Upper lobe of right lung (tissue), 1 donor: ENCODE data around the gene SSBP3. TPM values are rescaled to one million over a fixed set of nuclear protein-coding genes. Genes with fewer than 3 reads are reported as not detected.

Source experiments
- ATAC-seq: fragments of 200-7000 bp; cut with Tn5 transposase; one replicate; pipeline ENCODE4 v1.9.1; 2020; ENCODE audit warnings: mild to moderate bottlenecking, moderate library complexity
- DNase-seq: peaks from one replicate; pipeline ENCODE4 v3.0.0-alpha.2; 2020
- H3K27ac ChIP-seq: fragments of 200-600 bp; one replicate; pipeline ENCODE4 v1.8.0; 2022
- H3K27me3 ChIP-seq: fragments of 200-600 bp; one replicate; pipeline ENCODE4 v1.8.0; 2022; ENCODE audit warnings: mild to moderate bottlenecking
- H3K36me3 ChIP-seq: fragments of 200-600 bp; one replicate; pipeline ENCODE4 v1.8.0; 2022
- H3K4me1 ChIP-seq: fragments of 200-600 bp; one replicate; pipeline ENCODE4 v1.8.0; 2022
- H3K4me3 ChIP-seq: fragments of 200-600 bp; one replicate; pipeline ENCODE4 v1.8.0; 2022; ENCODE audit warnings: mild to moderate bottlenecking
- H3K9me3 ChIP-seq: fragments of 200-600 bp; one replicate; pipeline ENCODE4 v1.8.0; 2022
- CTCF ChIP-seq: fragments of 200-600 bp; IDR thresholded peaks from one replicate; pipeline ENCODE4 v1.8.0; 2022; ENCODE audit warnings: antibody characterized with exemption
- intact Hi-C: fragments of 100-400 bp; cut with DNase I; formaldehyde crosslinking; loops from one replicate; pipeline ENCODE4 v1.11.0; 2022
- total RNA-seq: library from RNA; stranded (reverse); fragmentation: NEBNext Ultra II Directional; extraction: Animal tissue kit (Norgen Biotek cat#: 25700); gene quantifications from one replicate; pipeline ENCODE4 v1.2.1, GENCODE V29; 2021
- donor health status: DM: no; HTN: yes; CAD: no; lungs with severe emphysema.

The SSBP3 gene
- total RNA-seq, 1 donor from 2014 or later, result 40.4 TPM

DNA sequence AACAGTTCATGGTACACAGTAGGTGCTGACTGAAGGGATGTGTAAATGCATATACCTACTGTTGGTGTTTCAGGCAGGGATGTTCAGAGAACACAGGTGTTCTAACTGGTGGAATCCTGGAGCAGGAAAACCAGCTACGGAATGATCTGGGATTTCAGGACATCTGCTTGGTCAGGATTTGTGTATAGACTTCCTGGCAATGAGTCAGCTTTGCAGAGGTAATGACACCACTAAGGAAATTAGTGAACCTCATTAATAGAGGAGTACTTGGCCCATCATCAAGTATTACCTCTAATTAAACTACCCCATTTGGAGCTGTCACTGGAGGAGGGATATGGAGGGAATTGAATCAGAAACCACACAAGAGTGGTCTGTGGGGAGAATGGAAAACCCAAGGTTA, 198.9 kb downstream of the SSBP3 start:
- H3K36me3 ChIP-seq, result peaks cover 87% of the 10 kb centered on the region
- H3K4me3 ChIP-seq, result no peak overlapping the region
- H3K27ac ChIP-seq, result no peak overlapping the region
- ATAC-seq (no peak), DNase-seq (no peak)
- no peak for TF ChIP-seq CTCF
- no peaks in the 10 kb centered on the region for H3K9me3 ChIP-seq
- no peaks in the 10 kb centered on the region for H3K4me1 ChIP-seq
- intact Hi-C loops, result no loop called here
- H3K27me3 ChIP-seq, result no peaks in the 10 kb centered on the region

GRCh38 chr1:54204199-54204598, 202.0 kb downstream of the SSBP3 start:
- intact Hi-C loops, result no loop called here
- no peak overlapping the region for H3K27ac ChIP-seq
- peaks cover 56% of the 10 kb centered on the region for H3K36me3 ChIP-seq
- H3K9me3 ChIP-seq, result no peaks in the 10 kb centered on the region
- H3K4me1 ChIP-seq, result peaks cover 15% of the 10 kb centered on the region
- TF ChIP-seq CTCF, result no peak
- no peak overlapping the region for H3K4me3 ChIP-seq
- ATAC-seq (no peak), DNase-seq (no peak)
- H3K27me3 ChIP-seq, result no peaks in the 10 kb centered on the region

DNA sequence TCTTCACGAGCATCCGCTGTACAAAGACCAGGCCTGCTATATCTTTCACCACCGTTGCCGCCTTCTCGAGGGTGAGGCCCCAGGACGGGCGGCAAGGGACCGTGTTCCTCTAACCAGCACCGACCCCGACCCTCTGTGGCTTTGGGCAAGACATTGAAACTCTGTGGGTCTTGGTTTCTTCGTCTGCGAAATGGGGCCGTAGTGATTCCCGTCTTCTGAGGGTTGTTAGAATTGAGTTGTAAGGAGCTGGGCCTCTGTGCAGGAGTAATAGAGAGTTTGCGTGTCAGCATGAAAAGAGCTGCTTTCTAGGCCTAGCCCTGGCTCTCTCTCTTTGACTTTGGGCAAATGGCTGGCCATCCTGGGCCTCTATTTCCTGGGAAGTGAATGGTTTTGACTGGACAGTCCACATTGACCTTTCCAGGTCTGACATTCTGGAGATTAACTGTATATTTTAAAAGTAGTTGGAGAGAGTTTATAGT, 205.6 kb downstream of the SSBP3 start:
- TF ChIP-seq CTCF, result no peak
- peak overlapping the region; percentile 79 for H3K27ac ChIP-seq
- peaks cover 18% of the 10 kb centered on the region for H3K4me1 ChIP-seq
- no peaks in the 10 kb centered on the region for H3K27me3 ChIP-seq
- DNase-seq (no peak), ATAC-seq (peak; percentile 9)
- intact Hi-C loops, result no loop called here
- peak overlapping the region; percentile 86 for H3K4me3 ChIP-seq
- no peaks in the 10 kb centered on the region for H3K9me3 ChIP-seq
- H3K36me3 ChIP-seq, result peaks cover 31% of the 10 kb centered on the region

DNA sequence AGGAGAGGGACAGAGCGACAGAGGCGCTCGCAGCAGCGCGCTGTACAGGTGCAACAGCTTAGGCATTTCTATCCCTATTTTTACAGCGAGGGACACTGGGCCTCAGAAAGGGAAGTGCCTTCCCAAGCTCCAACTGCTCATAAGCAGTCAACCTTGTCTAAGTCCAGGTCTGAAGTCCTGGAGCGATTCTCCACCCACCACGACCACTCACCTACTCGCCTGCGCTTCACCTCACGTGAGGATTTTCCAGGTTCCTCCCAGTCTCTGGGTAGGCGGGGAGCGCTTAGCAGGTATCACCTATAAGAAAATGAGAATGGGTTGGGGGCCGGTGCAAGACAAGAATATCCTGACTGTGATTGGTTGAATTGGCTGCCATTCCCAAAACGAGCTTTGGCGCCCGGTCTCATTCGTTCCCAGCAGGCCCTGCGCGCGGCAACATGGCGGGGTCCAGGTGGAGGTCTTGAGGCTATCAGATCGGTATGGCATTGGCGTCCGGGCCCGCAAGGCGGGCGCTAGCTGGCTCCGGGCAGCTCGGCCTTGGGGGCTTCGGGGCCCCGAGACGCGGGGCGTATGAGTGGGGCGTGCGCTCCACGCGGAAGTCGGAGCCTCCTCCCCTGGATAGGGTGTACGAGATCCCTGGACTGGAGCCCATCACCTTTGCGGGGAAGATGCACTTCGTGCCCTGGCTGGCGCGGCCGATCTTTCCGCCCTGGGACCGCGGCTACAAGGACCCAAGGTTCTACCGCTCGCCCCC, 206.3 kb downstream of the SSBP3 start, which contains the start of the genes CYB5RL and MRPL37:
TSS of gene CYB5RL (minus strand) at position 266 of the 754 bp plus-strand sequence. CDS start 4,414 bp downstream, outside the sequence.
TSS of gene MRPL37 (plus strand) at position 403 of the 754 bp plus-strand sequence. CDS start at position 480, 77 bp downstream.
- peaks cover 31% of the 10 kb centered on the region for H3K36me3 ChIP-seq
- H3K4me3 ChIP-seq, result peak within 1 kb of the TSS; percentile 86
- no peaks in the 10 kb centered on the region for H3K27me3 ChIP-seq
- ATAC-seq, result peak; percentile 99
- peak within 1 kb of the TSS; percentile 79 for H3K27ac ChIP-seq
- H3K4me1 ChIP-seq, result peaks cover 18% of the 10 kb centered on the region
- DNase-seq, result peak; percentile 93
- H3K9me3 ChIP-seq, result no peaks in the 10 kb centered on the region
- no peak for TF ChIP-seq CTCF
- intact Hi-C loops, result no loop called here

DNA sequence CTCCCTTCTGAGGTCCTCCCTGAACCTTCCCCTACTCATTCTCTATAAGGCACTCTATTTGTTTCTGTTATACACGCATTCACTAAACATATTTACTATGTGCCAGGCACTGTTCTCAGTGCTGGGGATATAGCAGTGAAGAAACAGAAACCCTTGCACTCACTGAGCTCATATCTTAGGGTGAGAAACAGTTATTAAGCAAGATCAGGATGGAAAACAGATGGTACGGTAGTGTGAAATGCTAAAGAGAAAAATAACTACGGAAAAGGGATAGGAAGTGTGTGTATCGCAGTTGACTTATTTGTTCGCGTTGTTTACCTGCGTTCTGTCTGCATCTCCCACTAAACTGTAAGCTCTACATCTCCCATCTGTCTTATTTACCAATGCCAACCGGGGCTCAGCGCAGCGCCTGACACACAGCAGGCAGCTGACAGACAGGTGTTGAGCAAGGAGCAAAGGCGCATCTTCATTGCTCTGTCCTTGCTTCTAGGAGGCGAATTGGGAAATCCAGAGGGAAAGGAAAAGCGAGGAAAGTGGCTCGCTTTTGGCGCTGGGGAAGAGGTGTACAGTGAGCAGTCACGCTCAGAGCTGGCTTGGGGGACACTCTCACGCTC, 206.9 kb downstream of the SSBP3 start:
- intact Hi-C loops, result no loop called here
- peak overlapping the region; percentile 86 for H3K4me3 ChIP-seq
- H3K4me1 ChIP-seq, result peaks cover 18% of the 10 kb centered on the region
- no peak for TF ChIP-seq CTCF
- peaks cover 31% of the 10 kb centered on the region for H3K36me3 ChIP-seq
- peak overlapping the region; percentile 79 for H3K27ac ChIP-seq
- DNase-seq (no peak), ATAC-seq (no peak)
- H3K9me3 ChIP-seq, result no peaks in the 10 kb centered on the region
- H3K27me3 ChIP-seq, result no peaks in the 10 kb centered on the region
